Measurements from ENCODE around the gene TCF7L1.

DNA sequence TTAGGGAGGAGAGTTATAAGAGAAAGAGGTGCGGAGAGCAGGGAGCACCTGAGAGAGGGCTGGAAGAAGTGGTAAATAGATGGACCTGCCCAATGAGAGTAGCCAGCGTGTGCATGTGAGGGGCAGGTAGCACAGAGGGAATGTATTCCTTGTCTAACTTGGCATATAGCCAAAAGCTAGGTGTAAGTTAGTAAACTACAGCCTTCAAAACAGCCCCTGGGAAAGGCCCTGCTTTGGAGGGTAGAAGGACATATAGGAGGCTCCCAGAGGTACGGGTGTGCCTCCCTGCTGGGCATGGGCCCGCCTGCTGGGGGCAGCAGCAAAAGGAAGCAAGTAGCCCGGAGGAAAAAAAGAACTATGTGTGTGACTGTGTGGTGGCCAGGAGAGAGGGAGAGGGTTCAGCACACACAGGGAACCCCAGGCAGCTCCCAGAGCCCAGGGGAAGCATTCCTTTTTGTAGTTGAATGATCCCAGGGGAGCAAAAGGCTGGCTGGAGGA is 48.0 kb downstream of the TCF7L1 start:
- TF ChIP-seq, protein P1, sequence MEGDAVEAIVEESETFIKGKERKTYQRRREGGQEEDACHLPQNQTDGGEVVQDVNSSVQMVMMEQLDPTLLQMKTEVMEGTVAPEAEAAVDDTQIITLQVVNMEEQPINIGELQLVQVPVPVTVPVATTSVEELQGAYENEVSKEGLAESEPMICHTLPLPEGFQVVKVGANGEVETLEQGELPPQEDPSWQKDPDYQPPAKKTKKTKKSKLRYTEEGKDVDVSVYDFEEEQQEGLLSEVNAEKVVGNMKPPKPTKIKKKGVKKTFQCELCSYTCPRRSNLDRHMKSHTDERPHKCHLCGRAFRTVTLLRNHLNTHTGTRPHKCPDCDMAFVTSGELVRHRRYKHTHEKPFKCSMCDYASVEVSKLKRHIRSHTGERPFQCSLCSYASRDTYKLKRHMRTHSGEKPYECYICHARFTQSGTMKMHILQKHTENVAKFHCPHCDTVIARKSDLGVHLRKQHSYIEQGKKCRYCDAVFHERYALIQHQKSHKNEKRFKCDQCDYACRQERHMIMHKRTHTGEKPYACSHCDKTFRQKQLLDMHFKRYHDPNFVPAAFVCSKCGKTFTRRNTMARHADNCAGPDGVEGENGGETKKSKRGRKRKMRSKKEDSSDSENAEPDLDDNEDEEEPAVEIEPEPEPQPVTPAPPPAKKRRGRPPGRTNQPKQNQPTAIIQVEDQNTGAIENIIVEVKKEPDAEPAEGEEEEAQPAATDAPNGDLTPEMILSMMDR (IDR thresholded peaks at IDR 0.05; ENCODE audit: low read length) = no peak
- no peak for TF ChIP-seq EZH2 (IDR thresholded peaks at IDR 0.05; ENCODE audit: borderline replicate concordance, low read length)

Measured in OCI-LY1 (cell line).